Kidney (tissue), 14 donors: Measurements from ENCODE around the gene LINGO3. TPM values are rescaled to one million over a fixed set of nuclear protein-coding genes. Genes with fewer than 3 reads are reported as not detected.

Source experiments
- DNase-seq, 5 donors: peaks; one replicate each; pipeline ENCODE4 v3.0.0-alpha.2; 2013 to 2020
- FAIRE-seq: peaks from 2 replicates; lab custom pipeline; 2012; peaks lifted over from hg19 to GRCh38; lab: Jason Lieb, UNC
- H3K27ac ChIP-seq, 2 donors: one replicate each; pipeline ENCODE4 v1.7.0; 2013; ENCODE audit warnings: low read depth in 2 of 2, low read length in 2 of 2, inconsistent platforms in 1 of 2
- H3K27me3 ChIP-seq: one replicate; pipeline ENCODE4 v1.7.1; 2013; ENCODE audit warnings: low read length, inconsistent platforms; ENCODE audit not compliant: control insufficient read depth, insufficient read depth
- H3K36me3 ChIP-seq, 3 donors: one replicate each; pipeline versions ENCODE4 v1.7.0 to v1.7.1; 2013; ENCODE audit warnings: low read length in 3 of 3, control low read depth in 1 of 3, inconsistent platforms in 1 of 3; ENCODE audit not compliant: insufficient read depth in 3 of 3, control insufficient read depth in 2 of 3
- H3K4me1 ChIP-seq, 3 donors: one replicate each; pipeline versions ENCODE4 v1.7.0 to v1.7.1; 2013; ENCODE audit warnings: low read length in 3 of 3, inconsistent platforms in 1 of 3, low read depth in 1 of 3; ENCODE audit not compliant: control insufficient read depth in 2 of 3, insufficient read depth in 2 of 3
- H3K4me3 ChIP-seq, 3 donors: one replicate each; pipeline versions ENCODE4 v1.7.0 to v1.8.1; 2013; ENCODE audit warnings: low read length in 3 of 3, control low read depth in 1 of 3, inconsistent platforms in 1 of 3
- H3K9ac ChIP-seq, 3 donors: one replicate each; pipeline versions ENCODE4 v1.7.0 to v1.7.1; 2013; ENCODE audit warnings: low read length in 3 of 3, control low read depth in 1 of 3, inconsistent platforms in 1 of 3
- H3K9me3 ChIP-seq, 3 donors: one replicate each; pipeline versions ENCODE4 v1.7.0 to v1.7.1; 2013; ENCODE audit warnings: low read length in 3 of 3, control low read depth in 1 of 3, inconsistent platforms in 1 of 3; ENCODE audit not compliant: control insufficient read depth in 2 of 3, insufficient read depth in 1 of 3
- intact Hi-C: fragments of 100-400 bp; cut with DNase I; formaldehyde crosslinking; loops from one replicate; pipeline ENCODE4 v1.11.1; 2022
- polyA plus RNA-seq: library from polyadenylated mRNA; stranded (reverse); fragments of 350-450 nt; fragmentation: Illumina TruSeq; extraction: RNeasy Lipid Tissue Mini Kit (QIAGEN cat#74804); gene quantifications from one replicate; pipeline ENCODE4 v1.2.3, GENCODE V29; 2014; ENCODE audit warnings: low read depth, low replicate concordance; ENCODE audit not compliant: insufficient read depth
- total RNA-seq: library from RNA; stranded (reverse); fragmentation: NEBNext Ultra II Directional; extraction: Animal tissue kit (Norgen Biotek cat#: 25700); gene quantifications from one replicate; pipeline ENCODE4 v1.2.1, GENCODE V29; 2021
- TF ChIP-seq, protein P1 (sequence below): IDR thresholded peaks from 3 replicates; pipeline ENCODE4 v1.5.1; 2012; ENCODE audit warnings: mild to moderate bottlenecking, moderate library complexity, borderline replicate concordance; ENCODE audit not compliant: insufficient read depth; ENCODE audit errors: extremely low read depth
- donor health status: control.
- donor health status: control.
- donor health status: control.
- donor health status: control.
- donor health status: control.
- donor health status: DM: yes; HTN: yes; CAD: no.
- donor health status: Normal renal cell carcinoma (clear cell type).

Gene LINGO3
- total and polyA plus RNA-seq, 2 donors from 2014 or later = 0.09 TPM; not detected in 1

- intact Hi-C loops = no loop called here
- no peak overlapping the region for H3K9ac ChIP-seq
- peaks cover 0 to 15% (median 0%) of the 10 kb centered on the region in 3 donors for H3K4me1 ChIP-seq
- H3K4me3 ChIP-seq = no peak overlapping the region
- TF ChIP-seq, protein P1, sequence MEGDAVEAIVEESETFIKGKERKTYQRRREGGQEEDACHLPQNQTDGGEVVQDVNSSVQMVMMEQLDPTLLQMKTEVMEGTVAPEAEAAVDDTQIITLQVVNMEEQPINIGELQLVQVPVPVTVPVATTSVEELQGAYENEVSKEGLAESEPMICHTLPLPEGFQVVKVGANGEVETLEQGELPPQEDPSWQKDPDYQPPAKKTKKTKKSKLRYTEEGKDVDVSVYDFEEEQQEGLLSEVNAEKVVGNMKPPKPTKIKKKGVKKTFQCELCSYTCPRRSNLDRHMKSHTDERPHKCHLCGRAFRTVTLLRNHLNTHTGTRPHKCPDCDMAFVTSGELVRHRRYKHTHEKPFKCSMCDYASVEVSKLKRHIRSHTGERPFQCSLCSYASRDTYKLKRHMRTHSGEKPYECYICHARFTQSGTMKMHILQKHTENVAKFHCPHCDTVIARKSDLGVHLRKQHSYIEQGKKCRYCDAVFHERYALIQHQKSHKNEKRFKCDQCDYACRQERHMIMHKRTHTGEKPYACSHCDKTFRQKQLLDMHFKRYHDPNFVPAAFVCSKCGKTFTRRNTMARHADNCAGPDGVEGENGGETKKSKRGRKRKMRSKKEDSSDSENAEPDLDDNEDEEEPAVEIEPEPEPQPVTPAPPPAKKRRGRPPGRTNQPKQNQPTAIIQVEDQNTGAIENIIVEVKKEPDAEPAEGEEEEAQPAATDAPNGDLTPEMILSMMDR = no peak
- no peaks in the 10 kb centered on the region for H3K36me3 ChIP-seq
- no peaks in the 10 kb centered on the region for H3K9me3 ChIP-seq
- FAIRE-seq (no peak), DNase-seq (no peak)
- peaks cover 14% of the 10 kb centered on the region for H3K27me3 ChIP-seq
- H3K27ac ChIP-seq = no peak overlapping the region
Observed at GRCh38 chr19:2286402-2287140, 21.4 kb downstream of the LINGO3 start.

DNA sequence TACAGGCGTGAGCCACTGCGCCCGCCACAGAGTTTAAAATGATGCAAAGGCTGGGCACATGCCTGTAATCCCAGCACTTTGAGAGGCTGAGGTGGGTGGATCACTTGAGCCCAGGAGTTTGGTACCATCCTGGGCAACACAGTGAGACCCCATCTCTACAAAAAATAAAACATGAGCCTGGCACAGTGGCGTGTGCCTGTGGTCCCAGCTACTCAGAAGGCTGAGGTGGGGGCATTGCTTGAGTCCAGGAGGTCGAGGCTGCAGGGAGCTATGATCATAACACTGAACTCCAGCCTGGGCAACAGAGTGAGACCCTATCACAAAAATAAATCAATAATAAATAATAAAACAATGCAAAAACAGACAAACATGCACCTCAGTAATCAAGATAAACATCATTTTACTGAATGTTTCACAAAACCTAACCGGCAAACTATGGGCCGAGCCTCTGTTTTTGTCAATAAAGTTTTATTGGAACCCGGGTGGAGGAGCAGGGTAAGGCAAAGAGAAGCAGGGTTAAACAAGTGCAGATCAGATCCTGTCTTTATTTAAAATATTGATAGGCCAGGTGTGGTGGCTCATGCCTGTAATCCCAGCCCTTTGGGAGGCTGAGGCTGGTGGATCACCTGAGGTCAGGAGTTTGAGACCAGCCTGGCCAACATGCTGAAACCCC, 24.0 kb downstream of the LINGO3 start:
- DNase-seq (no peak), FAIRE-seq (no peak)
- Histone ChIP-seq H3K27me3 (peaks cover 6% of the 10 kb centered on the region), H3K27ac (no peak overlapping the region), H3K9me3 (no peaks in the 10 kb centered on the region), H3K4me3 (no peak overlapping the region), H3K4me1 (no peaks in the 10 kb centered on the region), H3K9ac (no peak overlapping the region), H3K36me3 (no peaks in the 10 kb centered on the region)
- intact Hi-C loops = no loop called here
- TF ChIP-seq, protein P1 = no peak

DNA sequence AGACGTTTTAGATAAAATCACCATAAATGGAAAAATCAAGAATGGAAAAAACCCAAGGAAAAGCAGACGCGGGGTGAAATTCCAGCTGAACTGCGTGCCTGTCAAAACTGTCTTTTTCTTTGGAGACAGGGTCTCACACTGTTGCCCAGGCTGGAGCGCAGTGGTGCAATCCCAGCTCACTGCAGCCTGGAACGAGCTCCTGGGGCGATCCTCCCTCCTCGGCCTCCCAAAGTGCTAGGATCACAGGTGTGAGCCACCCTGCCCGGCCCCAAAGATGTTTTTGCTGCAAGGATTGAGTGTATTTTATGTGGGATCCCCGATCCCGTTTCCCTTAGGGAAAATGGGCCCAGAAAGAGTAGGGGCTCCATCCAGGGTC, 25.1 kb downstream of the LINGO3 start:
- intact Hi-C loops = no loop called here
- Histone ChIP-seq H3K9ac (no peak overlapping the region), H3K4me1 (no peaks in the 10 kb centered on the region), H3K27me3 (no peaks in the 10 kb centered on the region), H3K27ac (no peak overlapping the region), H3K4me3 (no peak overlapping the region), H3K9me3 (no peaks in the 10 kb centered on the region), H3K36me3 (no peaks in the 10 kb centered on the region)
- FAIRE-seq (no peak), DNase-seq (no peak)
- TF ChIP-seq, protein P1 = no peak
